Measurements from ENCODE around the gene PTCRA.

DNA sequence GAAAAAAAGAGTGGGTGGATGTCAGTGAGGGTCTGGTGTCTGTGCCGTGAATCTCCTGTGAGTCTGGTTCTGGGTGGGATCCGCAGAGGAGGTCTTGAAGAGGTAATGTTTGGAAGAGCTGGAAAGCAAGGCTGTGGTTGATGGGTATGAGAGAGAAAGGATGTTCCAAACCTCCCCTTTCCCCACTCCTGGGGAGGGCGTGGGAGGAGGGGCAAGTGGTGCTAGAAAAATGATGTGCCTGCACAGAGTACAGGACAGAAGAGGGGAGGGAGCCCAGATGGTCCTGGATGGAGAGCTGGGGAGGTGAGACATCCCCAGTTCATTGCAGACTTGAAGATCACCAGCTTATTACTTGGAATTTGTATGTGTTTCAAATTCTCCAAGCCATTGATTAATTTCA is 16.6 kb downstream of the PTCRA start:
- TF ChIP-seq SNAI2 (CRISPR knock-in tag; IDR thresholded peaks at IDR 0.05) (no peak), BACH2 (CRISPR knock-in tag; IDR thresholded peaks at IDR 0.05; ENCODE audit: borderline replicate concordance) (no peak), PPARA (CRISPR knock-in tag; IDR thresholded peaks at IDR 0.05; ENCODE audit: borderline replicate concordance) (no peak), TOX (CRISPR knock-in tag; IDR thresholded peaks at IDR 0.05; ENCODE audit: borderline replicate concordance) (no peak)
- TF ChIP-seq, protein P1, sequence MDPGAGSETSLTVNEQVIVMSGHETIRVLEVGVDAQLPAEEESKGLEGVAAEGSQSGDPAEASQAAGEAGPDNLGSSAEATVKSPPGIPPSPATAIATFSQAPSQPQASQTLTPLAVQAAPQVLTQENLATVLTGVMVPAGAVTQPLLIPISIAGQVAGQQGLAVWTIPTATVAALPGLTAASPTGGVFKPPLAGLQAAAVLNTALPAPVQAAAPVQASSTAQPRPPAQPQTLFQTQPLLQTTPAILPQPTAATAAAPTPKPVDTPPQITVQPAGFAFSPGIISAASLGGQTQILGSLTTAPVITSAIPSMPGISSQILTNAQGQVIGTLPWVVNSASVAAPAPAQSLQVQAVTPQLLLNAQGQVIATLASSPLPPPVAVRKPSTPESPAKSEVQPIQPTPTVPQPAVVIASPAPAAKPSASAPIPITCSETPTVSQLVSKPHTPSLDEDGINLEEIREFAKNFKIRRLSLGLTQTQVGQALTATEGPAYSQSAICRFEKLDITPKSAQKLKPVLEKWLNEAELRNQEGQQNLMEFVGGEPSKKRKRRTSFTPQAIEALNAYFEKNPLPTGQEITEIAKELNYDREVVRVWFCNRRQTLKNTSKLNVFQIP (CRISPR knock-in tag; IDR thresholded peaks at IDR 0.05; ENCODE audit: borderline replicate concordance, low read depth) = no peak
- TF ChIP-seq, protein P2, sequence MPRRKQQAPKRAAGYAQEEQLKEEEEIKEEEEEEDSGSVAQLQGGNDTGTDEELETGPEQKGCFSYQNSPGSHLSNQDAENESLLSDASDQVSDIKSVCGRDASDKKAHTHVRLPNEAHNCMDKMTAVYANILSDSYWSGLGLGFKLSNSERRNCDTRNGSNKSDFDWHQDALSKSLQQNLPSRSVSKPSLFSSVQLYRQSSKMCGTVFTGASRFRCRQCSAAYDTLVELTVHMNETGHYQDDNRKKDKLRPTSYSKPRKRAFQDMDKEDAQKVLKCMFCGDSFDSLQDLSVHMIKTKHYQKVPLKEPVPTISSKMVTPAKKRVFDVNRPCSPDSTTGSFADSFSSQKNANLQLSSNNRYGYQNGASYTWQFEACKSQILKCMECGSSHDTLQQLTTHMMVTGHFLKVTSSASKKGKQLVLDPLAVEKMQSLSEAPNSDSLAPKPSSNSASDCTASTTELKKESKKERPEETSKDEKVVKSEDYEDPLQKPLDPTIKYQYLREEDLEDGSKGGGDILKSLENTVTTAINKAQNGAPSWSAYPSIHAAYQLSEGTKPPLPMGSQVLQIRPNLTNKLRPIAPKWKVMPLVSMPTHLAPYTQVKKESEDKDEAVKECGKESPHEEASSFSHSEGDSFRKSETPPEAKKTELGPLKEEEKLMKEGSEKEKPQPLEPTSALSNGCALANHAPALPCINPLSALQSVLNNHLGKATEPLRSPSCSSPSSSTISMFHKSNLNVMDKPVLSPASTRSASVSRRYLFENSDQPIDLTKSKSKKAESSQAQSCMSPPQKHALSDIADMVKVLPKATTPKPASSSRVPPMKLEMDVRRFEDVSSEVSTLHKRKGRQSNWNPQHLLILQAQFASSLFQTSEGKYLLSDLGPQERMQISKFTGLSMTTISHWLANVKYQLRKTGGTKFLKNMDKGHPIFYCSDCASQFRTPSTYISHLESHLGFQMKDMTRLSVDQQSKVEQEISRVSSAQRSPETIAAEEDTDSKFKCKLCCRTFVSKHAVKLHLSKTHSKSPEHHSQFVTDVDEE (CRISPR knock-in tag; IDR thresholded peaks at IDR 0.05) = no peak
- TF ChIP-seq, protein P3, sequence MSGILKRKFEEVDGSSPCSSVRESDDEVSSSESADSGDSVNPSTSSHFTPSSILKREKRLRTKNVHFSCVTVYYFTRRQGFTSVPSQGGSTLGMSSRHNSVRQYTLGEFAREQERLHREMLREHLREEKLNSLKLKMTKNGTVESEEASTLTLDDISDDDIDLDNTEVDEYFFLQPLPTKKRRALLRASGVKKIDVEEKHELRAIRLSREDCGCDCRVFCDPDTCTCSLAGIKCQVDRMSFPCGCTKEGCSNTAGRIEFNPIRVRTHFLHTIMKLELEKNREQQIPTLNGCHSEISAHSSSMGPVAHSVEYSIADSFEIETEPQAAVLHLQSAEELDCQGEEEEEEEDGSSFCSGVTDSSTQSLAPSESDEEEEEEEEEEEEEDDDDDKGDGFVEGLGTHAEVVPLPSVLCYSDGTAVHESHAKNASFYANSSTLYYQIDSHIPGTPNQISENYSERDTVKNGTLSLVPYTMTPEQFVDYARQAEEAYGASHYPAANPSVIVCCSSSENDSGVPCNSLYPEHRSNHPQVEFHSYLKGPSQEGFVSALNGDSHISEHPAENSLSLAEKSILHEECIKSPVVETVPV (CRISPR knock-in tag; IDR thresholded peaks at IDR 0.05) = no peak
- TF ChIP-seq, protein P4, sequence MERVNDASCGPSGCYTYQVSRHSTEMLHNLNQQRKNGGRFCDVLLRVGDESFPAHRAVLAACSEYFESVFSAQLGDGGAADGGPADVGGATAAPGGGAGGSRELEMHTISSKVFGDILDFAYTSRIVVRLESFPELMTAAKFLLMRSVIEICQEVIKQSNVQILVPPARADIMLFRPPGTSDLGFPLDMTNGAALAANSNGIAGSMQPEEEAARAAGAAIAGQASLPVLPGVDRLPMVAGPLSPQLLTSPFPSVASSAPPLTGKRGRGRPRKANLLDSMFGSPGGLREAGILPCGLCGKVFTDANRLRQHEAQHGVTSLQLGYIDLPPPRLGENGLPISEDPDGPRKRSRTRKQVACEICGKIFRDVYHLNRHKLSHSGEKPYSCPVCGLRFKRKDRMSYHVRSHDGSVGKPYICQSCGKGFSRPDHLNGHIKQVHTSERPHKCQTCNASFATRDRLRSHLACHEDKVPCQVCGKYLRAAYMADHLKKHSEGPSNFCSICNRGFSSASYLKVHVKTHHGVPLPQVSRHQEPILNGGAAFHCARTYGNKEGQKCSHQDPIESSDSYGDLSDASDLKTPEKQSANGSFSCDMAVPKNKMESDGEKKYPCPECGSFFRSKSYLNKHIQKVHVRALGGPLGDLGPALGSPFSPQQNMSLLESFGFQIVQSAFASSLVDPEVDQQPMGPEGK (CRISPR knock-in tag; IDR thresholded peaks at IDR 0.05; ENCODE audit: borderline replicate concordance) = no peak
- TF ChIP-seq, protein P5, sequence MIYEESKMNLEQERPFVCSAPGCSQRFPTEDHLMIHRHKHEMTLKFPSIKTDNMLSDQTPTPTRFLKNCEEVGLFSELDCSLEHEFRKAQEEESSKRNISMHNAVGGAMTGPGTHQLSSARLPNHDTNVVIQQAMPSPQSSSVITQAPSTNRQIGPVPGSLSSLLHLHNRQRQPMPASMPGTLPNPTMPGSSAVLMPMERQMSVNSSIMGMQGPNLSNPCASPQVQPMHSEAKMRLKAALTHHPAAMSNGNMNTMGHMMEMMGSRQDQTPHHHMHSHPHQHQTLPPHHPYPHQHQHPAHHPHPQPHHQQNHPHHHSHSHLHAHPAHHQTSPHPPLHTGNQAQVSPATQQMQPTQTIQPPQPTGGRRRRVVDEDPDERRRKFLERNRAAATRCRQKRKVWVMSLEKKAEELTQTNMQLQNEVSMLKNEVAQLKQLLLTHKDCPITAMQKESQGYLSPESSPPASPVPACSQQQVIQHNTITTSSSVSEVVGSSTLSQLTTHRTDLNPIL (CRISPR knock-in tag; IDR thresholded peaks at IDR 0.05; ENCODE audit: low read depth) = no peak
